Pancreas (tissue), 10 donors: Measurements from ENCODE around the gene EXOSC1. TPM values are rescaled to one million over a fixed set of nuclear protein-coding genes. Genes with fewer than 3 reads are reported as not detected.

Source experiments
- ATAC-seq, 4 donors: fragments of 200-7000 bp; cut with Tn5 transposase; one replicate each; pipeline versions ENCODE4 v1.8.0 to v1.9.1; 2020; ENCODE audit warnings: mild to moderate bottlenecking in 4 of 4, moderate library complexity in 4 of 4
- DNase-seq, 6 donors: peaks; one replicate each; pipeline ENCODE4 v3.0.0-alpha.2; 2020
- FAIRE-seq: peaks from 2 replicates; lab custom pipeline; 2012; peaks lifted over from hg19 to GRCh38; lab: Jason Lieb, UNC
- H3K27ac ChIP-seq, 4 donors: fragments of 200-600 bp; sonication (generic); 1 replicate in 3 of 4; 2 replicates in 1 of 4; pipeline versions ENCODE4 v1.5.0 to v1.8.0; 2020
- H3K27me3 ChIP-seq, 4 donors: fragments of 200-600 bp; one replicate each; pipeline ENCODE4 v1.8.0; 2021
- H3K36me3 ChIP-seq, 3 donors: fragments of 200-600 bp; sonication (generic) in 1 of 3; one replicate each; pipeline versions ENCODE4 v1.5.0 to v1.8.0; 2020 to 2021
- H3K4me1 ChIP-seq, 3 donors: fragments of 200-600 bp; one replicate each; pipeline ENCODE4 v1.8.0; 2021
- H3K4me3 ChIP-seq, 4 donors: fragments of 200-600 bp; sonication (generic) in 2 of 4; one replicate each; pipeline versions ENCODE4 v1.5.0 to v1.8.0; 2020 to 2021
- H3K9me3 ChIP-seq, 4 donors: fragments of 200-600 bp; one replicate each; pipeline ENCODE4 v1.8.0; 2021
- CTCF ChIP-seq, 4 donors: fragments of 200-600 bp; sonication (generic) in 3 of 4; IDR thresholded peaks; one replicate each; pipeline versions ENCODE4 v1.5.0 to v1.8.0; 2021; ENCODE audit warnings: antibody characterized with exemption in 4 of 4
- WGBS, 2 donors: extraction: QIAGEN DNeasy Blood & Tissue Kit; methylation state at CpG; one replicate each; pipeline ENCODE4 v1.1.7; 2013; 5-methylcytosine and 5-hydroxymethylcytosine counted together
- intact Hi-C, 3 donors: fragments of 100-400 bp; cut with DNase I; formaldehyde crosslinking; loops; one replicate each; pipeline versions ENCODE4 v1.11.1 to v1.14.2; 2022
- polyA plus RNA-seq, 2 donors: library from polyadenylated mRNA; stranded (reverse); fragments of 200-250 nt; gene quantifications; one replicate each; pipeline ENCODE4 v1.2.3, GENCODE V29; 2013
- total RNA-seq, 6 donors: library from RNA; stranded (reverse); fragmentation: NEBNext Ultra II Directional in 4 of 6; extraction: Animal tissue kit (Norgen Biotek cat#: 25700) in 4 of 6; gene quantifications; one replicate each; pipeline versions ENCODE4 v1.2.1 to v1.2.4, GENCODE V29; 2021 to 2023
- donor health status: healthy with polysubstance abuse.
- donor health status: DM: no; HTN: no; CAD: no; lungs with moderate emphysema.
- donor health status: DM: no; HTN: no; CAD: no.
- donor health status: control.
- donor health status: control.
- donor health status: Bipolar disorder and iron deficiency.
- donor health status: DM: yes; HTN: yes; CAD: no.
- donor health status: DM: no; HTN: no; CAD: no.
- donor health status: DM: no; HTN: no; CAD: no.
- donor health status: DM: yes; HTN: yes; CAD: no.

Gene EXOSC1
- 10 to 100 TPM; 13.0 to 19.4 (median 17.9) TPM for total RNA-seq
- polyA plus RNA-seq: 10 to 100 TPM; 24.1 to 27.6 TPM

GRCh38 chr10:97445722-97446639 is at the start of gene EXOSC1, which contains the start of gene ZDHHC16:
TSS of gene EXOSC1 (minus strand) at chr10:97446006. CDS start at chr10:97445985, 21 bp downstream.
TSS of gene ZDHHC16 (plus strand) at chr10:97446175. CDS start at chr10:97451676, 5,501 bp downstream.
- Histone ChIP-seq H3K27ac (peak within 1 kb of the TSS in 2 of 4 donors; percentile 46 to 52), H3K36me3 (peaks cover 0 to under 1% (median 0%) of the 10 kb centered on the region in 3 donors), H3K9me3 (no peaks in the 10 kb centered on the region), H3K4me3 (peak within 1 kb of the TSS; percentile 57 to 98 (median 85)), H3K4me1 (peaks cover 4 to 23% (median 15%) of the 10 kb centered on the region in 3 donors), H3K27me3 (no peaks in the 10 kb centered on the region)
- ATAC-seq: peak; percentile 96 to 98 (median 98)
- DNase-seq: peak; percentile 85 to 91 (median 88)
- WGBS, 2 donors: 0% methylated on average over 66 of the region's 66 CpGs
- TF ChIP-seq CTCF (IDR thresholded peaks at IDR 0.05): no peak
- intact Hi-C loops: no loop called here
- peak; percentile 32 for FAIRE-seq

GRCh38 chr10:97494863-97495506 is 49.2 kb upstream of the EXOSC1 start:
- H3K4me3 ChIP-seq: no peak overlapping the region
- no peak for DNase-seq
- H3K27me3 ChIP-seq: no peaks in the 10 kb centered on the region
- intact Hi-C loops: no loop called here
- no peak for ATAC-seq
- H3K27ac ChIP-seq: peak overlapping the region in 1 of 4 donors; percentile 10
- peaks cover 4 to 28% (median 19%) of the 10 kb centered on the region in 3 donors for H3K4me1 ChIP-seq
- no peaks in the 10 kb centered on the region for H3K9me3 ChIP-seq
- WGBS, 2 donors: 19 to 23% methylated on average over 7 of the region's 7 CpGs
- no peak for FAIRE-seq
- no peaks in the 10 kb centered on the region for H3K36me3 ChIP-seq
- no peak for TF ChIP-seq CTCF (IDR thresholded peaks at IDR 0.05)

- Histone ChIP-seq H3K4me1 (peaks cover 4 to 28% (median 19%) of the 10 kb centered on the region in 3 donors), H3K27me3 (no peaks in the 10 kb centered on the region), H3K27ac (no peak overlapping the region), H3K36me3 (no peaks in the 10 kb centered on the region), H3K4me3 (no peak overlapping the region), H3K9me3 (no peaks in the 10 kb centered on the region)
- FAIRE-seq (no peak), DNase-seq (no peak), ATAC-seq (no peak)
- no peak for TF ChIP-seq CTCF (IDR thresholded peaks at IDR 0.05)
- intact Hi-C loops: no loop called here
- 47 to 58% methylated on average over 2 of the region's 2 CpGs for WGBS, 2 donors
Observed at GRCh38 chr10:97494151-97494550, 48.3 kb upstream of the EXOSC1 start.

- Histone ChIP-seq H3K27me3 (no peaks in the 10 kb centered on the region), H3K4me1 (peaks cover 0 to 15% (median 2%) of the 10 kb centered on the region in 3 donors), H3K36me3 (no peaks in the 10 kb centered on the region), H3K27ac (no peak overlapping the region), H3K4me3 (no peak overlapping the region), H3K9me3 (no peaks in the 10 kb centered on the region)
- intact Hi-C loops: no loop called here
- WGBS, 2 donors: 50 to 64% methylated on average over 2 of the region's 2 CpGs
- DNase-seq: no peak
- TF ChIP-seq CTCF (IDR thresholded peaks at IDR 0.05): no peak
- peak in 3 of 4 donors; percentile 22 to 40 (median 26) for ATAC-seq
- no peak for FAIRE-seq
Observed at GRCh38 chr10:97490592-97490991, 44.8 kb upstream of the EXOSC1 start.
